ENCODE results near the gene CAMK2G.

Gene CAMK2G

GRCh38 chr10:73855413-73855812, 18.9 kb downstream of the CAMK2G start:
- DNase-seq, result no peak
- in situ Hi-C loops (cut with HindIII; ENCODE audit: low pct_ligation_motif_present, low pct_unique_long_range_greater_than_20kb, low sequenced_read_pairs), result no loop called here

- no peak for DNase-seq
- in situ Hi-C loops (cut with HindIII; ENCODE audit: low pct_ligation_motif_present, low pct_unique_long_range_greater_than_20kb, low sequenced_read_pairs), result no loop called here
Observed at GRCh38 chr10:73854310-73854709, 20.0 kb downstream of the CAMK2G start.

DNA sequence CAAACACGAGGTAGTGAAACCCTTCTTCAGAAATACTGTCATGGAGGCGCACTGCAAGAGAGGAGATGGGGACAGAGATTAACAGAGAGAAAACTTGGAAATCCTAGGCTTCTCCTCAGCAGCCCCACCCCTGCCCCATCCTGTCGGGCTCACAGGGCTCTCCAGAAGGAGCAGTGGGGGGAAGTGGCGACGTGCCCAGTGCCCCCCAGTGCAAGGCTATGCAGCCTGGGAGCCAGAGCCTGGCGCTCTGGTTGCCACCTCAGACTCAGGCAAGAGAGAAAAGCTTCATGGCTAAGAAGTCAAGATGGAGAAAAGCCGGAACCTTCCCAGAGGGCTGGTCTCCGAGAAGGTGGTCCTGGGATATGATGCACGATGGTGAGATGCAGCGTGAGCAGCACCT, 21.2 kb downstream of the CAMK2G start:
- DNase-seq, result no peak
- in situ Hi-C loops (cut with HindIII; ENCODE audit: low pct_ligation_motif_present, low pct_unique_long_range_greater_than_20kb, low sequenced_read_pairs), result no loop called here

DNA sequence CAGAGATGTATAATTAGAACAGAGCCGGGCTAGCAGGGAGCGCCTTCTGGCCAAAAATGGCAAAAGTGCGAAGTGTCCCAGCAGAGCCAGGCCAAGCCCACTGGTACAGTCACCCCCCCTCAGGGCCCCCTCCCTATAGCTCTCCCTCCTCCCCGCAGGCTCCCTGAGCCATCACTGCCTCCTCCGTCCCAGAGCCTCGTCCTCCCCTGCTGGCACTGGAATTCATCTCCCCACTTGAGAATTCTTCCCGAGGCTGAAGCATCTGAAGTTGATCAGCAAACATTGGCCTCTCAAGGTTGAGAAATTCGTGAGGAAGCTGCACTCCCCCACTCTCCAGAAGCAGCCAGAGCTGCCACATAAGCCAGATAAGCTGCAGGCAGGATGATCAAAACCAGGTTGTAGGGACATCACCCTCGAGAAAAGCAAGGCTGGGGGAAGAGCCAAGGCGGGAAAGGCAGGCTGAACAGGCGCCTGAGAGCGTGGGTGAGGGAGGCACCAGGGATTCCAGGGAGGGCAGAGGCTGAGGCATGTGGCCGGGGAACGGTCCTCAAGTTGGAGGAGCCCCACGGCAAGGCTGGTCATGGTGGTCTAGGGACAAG, 23.4 kb downstream of the CAMK2G start:
- DNase-seq, result no peak
- in situ Hi-C loops (cut with HindIII; ENCODE audit: low pct_ligation_motif_present, low pct_unique_long_range_greater_than_20kb, low sequenced_read_pairs), result no loop called here

GRCh38 chr10:73850211-73850610, 24.1 kb downstream of the CAMK2G start:
- in situ Hi-C loops (cut with HindIII; ENCODE audit: low pct_ligation_motif_present, low pct_unique_long_range_greater_than_20kb, low sequenced_read_pairs), result no loop called here
- no peak for DNase-seq

- in situ Hi-C loops (cut with HindIII; ENCODE audit: low pct_ligation_motif_present, low pct_unique_long_range_greater_than_20kb, low sequenced_read_pairs), result no loop called here
- DNase-seq, result peak; percentile 78
Observed at GRCh38 chr10:73848821-73849489, 25.4 kb downstream of the CAMK2G start.

DNA sequence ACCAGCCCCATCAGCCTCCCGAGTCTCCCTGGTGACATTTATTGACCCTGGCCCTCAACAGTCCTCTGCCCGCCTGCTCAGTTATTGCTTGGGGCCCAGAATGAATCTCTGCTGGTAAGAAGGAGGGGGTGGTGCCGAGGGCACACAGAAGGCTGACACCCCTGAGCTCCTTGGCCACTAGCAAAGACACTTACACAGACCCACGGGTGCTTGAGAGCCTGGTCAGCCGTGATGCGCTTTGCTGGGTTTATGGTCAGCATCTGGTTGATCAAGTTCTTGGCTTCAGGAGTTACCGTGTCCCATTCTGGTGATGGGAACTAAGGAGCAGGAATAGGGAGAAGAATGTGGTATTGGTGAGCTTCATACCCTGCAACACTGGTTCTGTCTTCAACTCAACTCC, 27.3 kb downstream of the CAMK2G start:
- DNase-seq, result no peak
- in situ Hi-C loops (cut with HindIII; ENCODE audit: low pct_ligation_motif_present, low pct_unique_long_range_greater_than_20kb, low sequenced_read_pairs), result no loop called here

DNA sequence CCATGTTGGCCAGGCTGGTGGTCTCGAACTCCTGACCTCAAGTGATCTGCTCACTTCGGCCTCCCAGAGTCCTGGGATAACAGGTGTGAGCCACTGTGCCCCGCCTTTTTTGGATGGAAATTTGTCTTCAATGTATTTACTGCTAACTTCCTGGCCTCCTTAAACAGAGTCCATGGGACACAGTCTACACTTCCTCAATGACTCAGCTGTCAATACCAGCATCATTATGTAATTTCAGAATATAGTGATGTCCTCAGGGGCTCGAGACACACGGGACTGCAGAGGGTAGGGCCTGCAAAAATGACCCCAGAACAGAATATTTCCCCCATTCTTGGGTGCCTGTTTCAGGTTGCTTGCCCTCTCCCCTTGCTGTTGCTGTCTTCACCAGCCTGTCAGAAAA, 31.1 kb downstream of the CAMK2G start:
- in situ Hi-C loops (cut with HindIII; ENCODE audit: low pct_ligation_motif_present, low pct_unique_long_range_greater_than_20kb, low sequenced_read_pairs), result no loop called here
- no peak for DNase-seq

DNA sequence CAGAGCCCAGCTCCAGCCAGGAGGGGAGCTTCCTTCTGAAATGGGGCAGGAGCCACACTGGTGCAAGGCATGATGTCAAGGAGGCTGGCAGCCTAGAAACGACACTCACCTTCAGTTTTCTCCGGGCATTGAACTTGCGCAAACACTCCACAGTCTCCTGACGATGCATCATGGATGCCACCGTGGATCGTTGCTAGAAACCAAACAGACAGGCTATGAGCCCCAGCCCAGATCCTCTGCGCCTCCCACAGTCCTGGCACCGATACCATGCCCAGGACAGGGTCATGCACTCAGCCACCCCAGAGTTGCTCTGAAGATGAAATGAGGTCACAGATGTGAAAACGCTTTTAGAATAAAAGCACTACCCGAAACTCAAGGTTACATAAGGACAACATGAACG, 32.0 kb downstream of the CAMK2G start:
- in situ Hi-C loops (cut with HindIII; ENCODE audit: low pct_ligation_motif_present, low pct_unique_long_range_greater_than_20kb, low sequenced_read_pairs), result no loop called here
- DNase-seq, result no peak

DNA sequence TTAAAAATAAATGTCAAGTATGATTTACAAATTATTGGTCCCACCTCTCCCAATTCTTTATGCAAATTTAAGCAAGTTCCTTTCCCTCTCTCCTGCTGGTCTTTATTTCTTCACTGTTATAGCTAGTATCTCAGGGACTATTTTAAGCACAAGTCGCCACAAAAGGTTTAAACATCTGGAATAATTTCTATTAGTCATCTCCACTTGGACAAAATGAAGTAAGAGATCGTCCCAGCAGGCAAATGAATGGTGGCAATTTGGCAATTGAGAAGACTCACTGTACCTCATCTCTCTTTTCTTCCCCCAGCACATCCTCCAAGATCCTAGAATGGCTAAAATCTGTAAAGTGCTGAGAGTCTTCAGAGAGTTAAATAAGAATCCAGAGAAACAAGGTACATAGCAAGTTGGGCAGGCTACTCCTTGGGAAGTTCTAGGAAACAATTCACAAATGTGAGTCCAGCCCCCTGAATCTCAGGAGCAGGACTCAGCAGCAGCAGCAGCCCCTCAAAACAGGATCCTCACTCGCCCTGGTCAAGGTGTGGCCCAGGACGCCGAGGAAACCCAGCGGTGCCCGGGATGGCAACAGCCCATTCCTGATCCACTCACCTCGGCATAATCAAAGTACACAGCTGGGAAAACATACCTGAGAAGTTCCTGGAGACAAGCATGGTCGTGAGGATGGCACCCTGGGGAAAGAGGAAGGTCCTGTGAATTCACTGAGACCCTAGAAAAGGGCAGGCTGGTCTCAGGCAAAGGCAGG, 32.6 kb downstream of the CAMK2G start:
- in situ Hi-C loops (cut with HindIII; ENCODE audit: low pct_ligation_motif_present, low pct_unique_long_range_greater_than_20kb, low sequenced_read_pairs), result no loop called here

DNA sequence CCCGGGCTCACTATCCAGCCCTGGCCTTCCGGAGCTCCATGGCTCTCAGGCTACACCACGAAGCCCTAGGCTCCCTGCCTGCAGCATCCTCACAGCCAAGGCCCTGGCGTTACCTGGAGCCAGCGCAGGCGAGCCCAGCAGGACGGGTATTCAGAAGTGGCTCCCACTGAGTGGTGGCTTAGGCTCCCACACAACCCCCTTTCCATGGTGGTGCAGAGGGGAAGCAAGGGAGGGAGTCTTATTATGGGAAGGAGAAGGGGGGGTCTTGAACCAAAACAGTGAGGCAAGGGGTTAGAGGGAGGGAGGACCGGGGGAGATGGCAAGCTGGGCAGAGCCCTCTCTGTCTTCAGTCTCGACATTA, 33.3 kb downstream of the CAMK2G start:
- in situ Hi-C loops (cut with HindIII; ENCODE audit: low pct_ligation_motif_present, low pct_unique_long_range_greater_than_20kb, low sequenced_read_pairs), result no loop called here
- no peak for DNase-seq

More for the DNA sequence above, 32.6 kb downstream of the CAMK2G start:
- DNase-seq, result no peak

DNA sequence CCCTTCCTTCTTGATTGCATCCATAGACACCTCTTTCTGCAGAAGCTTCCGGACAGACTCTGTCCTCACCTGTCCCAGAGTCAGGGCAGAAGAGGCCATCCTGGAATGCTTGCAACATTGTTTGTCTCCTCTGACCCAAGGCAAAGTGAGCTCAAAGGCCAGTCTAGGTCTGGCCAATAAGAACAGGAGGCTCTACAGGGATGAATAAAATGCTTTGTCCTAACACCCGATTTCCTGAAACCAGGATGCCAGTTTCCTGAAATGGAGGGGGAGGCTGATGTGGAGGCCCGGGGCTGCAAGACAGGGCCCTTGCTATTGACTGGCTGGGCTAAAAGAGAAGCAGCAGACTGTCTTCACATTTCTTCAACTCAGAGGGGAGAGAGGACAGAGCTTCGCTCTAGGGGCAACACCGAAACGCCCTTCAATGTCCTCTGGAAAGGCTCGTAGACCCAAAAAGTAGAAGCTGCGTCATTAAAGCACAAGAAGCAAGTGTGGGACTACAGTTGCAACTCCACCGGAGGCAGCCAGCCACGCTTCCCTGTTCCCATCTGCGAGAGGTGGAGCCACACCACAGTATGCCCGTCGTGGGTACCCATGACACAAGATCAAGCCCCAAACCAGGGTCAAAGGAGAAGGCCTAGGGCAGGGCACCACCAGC, 33.8 kb downstream of the CAMK2G start:
- in situ Hi-C loops (cut with HindIII; ENCODE audit: low pct_ligation_motif_present, low pct_unique_long_range_greater_than_20kb, low sequenced_read_pairs), result no loop called here

DNA sequence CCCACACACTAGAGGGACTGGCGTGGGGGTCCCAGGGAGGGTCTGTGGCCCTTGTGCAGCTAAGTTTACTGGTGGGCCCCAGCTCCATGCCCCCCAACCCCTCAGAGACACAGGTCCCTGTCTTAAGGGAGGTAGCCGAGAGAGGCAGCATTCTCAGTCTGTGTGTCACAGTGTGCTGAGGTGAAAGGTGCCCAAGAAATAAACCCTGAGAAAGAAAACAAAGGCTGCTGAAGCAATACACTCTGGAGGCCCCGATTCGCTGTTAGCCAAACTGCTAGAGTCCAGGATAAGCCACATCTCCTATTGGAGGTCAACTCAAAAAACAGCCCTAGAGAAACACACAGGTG, 34.3 kb downstream of the CAMK2G start:
- in situ Hi-C loops (cut with HindIII; ENCODE audit: low pct_ligation_motif_present, low pct_unique_long_range_greater_than_20kb, low sequenced_read_pairs), result no loop called here
- DNase-seq, result no peak

More for the DNA sequence above, 33.8 kb downstream of the CAMK2G start:
- no peak for DNase-seq

DNA sequence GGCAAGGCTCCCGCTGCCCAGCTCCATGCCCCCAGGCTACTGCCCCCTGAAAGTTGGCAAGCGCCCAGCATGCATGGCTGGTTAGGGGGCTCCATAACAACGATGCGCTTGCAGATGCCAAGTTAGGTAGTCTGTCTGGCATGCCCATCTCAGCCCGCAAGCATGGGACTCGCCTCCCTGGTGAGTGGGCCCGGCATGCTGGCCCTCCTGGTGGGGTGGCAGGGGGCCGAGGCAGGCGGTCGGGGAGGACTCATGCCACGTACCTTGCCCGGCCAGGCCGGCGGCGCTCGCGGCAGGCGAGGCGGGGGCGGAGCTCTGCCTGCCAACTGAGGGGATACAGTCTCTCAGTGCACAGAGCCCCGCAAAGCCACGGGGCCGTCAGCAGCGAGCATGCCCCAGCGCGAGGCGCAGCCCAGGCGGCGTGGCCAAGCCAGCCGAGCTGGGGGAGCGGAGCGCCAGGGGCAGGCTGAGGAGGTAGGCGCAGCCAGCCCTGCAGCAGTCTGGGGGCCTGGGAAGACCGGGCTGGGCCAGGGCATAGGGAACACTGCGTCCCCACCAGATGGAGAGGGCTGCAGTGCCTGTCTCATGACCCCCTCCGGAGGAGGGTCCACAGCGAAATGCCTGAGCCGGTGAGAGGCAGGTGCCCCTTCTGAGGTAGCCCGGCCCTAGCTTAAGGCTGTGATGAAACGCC, 34.9 kb downstream of the CAMK2G start:
- in situ Hi-C loops (cut with HindIII; ENCODE audit: low pct_ligation_motif_present, low pct_unique_long_range_greater_than_20kb, low sequenced_read_pairs), result no loop called here
- DNase-seq, result no peak

DNA sequence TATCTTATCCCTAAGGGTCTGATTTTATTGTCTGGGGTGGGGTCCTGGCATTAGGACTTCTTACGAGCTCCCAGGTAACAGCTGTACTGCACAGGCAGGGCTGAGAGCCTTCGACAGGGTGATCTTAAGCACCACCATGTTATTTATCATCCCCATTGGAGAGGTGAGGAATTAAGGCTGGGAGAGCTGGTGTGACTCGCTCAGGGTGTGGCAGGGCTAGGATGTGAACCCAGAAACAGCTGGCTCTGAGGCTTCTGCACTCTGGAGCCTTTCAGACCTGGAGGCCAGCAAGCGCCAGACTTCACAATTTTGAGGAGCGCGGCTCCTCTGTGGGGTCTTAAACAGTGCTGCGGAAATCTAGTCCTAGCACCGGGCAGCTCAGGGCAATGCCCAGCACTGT, 35.5 kb downstream of the CAMK2G start:
- in situ Hi-C loops (cut with HindIII; ENCODE audit: low pct_ligation_motif_present, low pct_unique_long_range_greater_than_20kb, low sequenced_read_pairs), result no loop called here

GRCh38 chr10:73838008-73838567, 36.3 kb downstream of the CAMK2G start:
- no peak for DNase-seq
- in situ Hi-C loops (cut with HindIII; ENCODE audit: low pct_ligation_motif_present, low pct_unique_long_range_greater_than_20kb, low sequenced_read_pairs), result no loop called here

More for the DNA sequence above, 35.5 kb downstream of the CAMK2G start:
- DNase-seq, result no peak

DNA sequence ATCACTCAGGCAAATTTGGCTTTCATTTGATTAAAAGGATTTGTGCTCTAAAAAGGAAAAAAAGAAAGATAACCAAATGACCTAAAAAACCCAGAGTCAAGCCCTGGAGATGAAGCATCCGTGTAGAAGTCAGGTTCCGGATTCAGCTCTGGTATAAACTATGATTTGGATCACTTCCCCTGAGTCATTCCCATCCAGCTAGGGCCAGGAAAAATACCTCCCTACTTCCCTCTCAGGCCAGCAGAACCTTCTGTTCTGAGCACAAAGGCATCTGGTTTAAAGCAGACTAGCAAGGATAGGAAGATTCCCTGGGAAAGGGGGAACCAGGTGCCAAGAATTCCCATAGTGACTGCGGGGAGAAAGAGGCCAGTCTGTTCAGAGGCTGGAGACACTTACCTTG, 37.3 kb downstream of the CAMK2G start:
- peak; percentile 42 for DNase-seq
- in situ Hi-C loops (cut with HindIII; ENCODE audit: low pct_ligation_motif_present, low pct_unique_long_range_greater_than_20kb, low sequenced_read_pairs), result no loop called here

- no peak for DNase-seq
- in situ Hi-C loops (cut with HindIII; ENCODE audit: low pct_ligation_motif_present, low pct_unique_long_range_greater_than_20kb, low sequenced_read_pairs), result no loop called here
Observed at GRCh38 chr10:73836427-73836980, 37.9 kb downstream of the CAMK2G start.

Data from ACHN (cell line).